Left lung (tissue), 10 donors: ENCODE results near the gene SOHLH1. TPM values are rescaled to one million over a fixed set of nuclear protein-coding genes. Genes with fewer than 3 reads are reported as not detected.

Experiments
- ATAC-seq: fragments of 200-7000 bp; cut with Tn5 transposase; one replicate; pipeline ENCODE4 v1.9.1; 2020; ENCODE audit warnings: moderate library complexity
- DNase-seq, 4 donors: peaks; one replicate each; pipeline ENCODE4 v3.0.0-alpha.2; 2013 to 2020
- H3K27ac ChIP-seq, 2 donors: fragments of 200-600 bp; sonication (generic) in 1 of 2; one replicate each; pipeline versions ENCODE4 v1.5.0 to v1.8.0; 2020 to 2021
- H3K27me3 ChIP-seq, 2 donors: fragments of 200-600 bp; sonication (generic) in 1 of 2; one replicate each; pipeline versions ENCODE4 v1.5.0 to v1.8.0; 2020 to 2021
- H3K36me3 ChIP-seq, 2 donors: fragments of 200-600 bp; sonication (generic) in 1 of 2; one replicate each; pipeline versions ENCODE4 v1.5.0 to v1.8.0; 2020 to 2021
- H3K4me1 ChIP-seq, 2 donors: fragments of 200-600 bp; one replicate each; pipeline ENCODE4 v1.8.0; 2021
- H3K4me3 ChIP-seq, 2 donors: fragments of 200-600 bp; sonication (generic) in 1 of 2; one replicate each; pipeline versions ENCODE4 v1.5.0 to v1.8.0; 2020 to 2021; ENCODE audit warnings: mild to moderate bottlenecking in 1 of 2
- H3K9me3 ChIP-seq, 2 donors: fragments of 200-600 bp; sonication (generic) in 1 of 2; one replicate each; pipeline versions ENCODE4 v1.5.0 to v1.8.0; 2020 to 2021
- intact Hi-C, 2 donors: fragments of 100-400 bp; cut with DNase I; formaldehyde crosslinking; loops; one replicate each; pipeline versions ENCODE4 v1.11.2 to v1.14.2; 2022
- polyA plus RNA-seq, 6 donors: library from polyadenylated mRNA; unstranded; fragments of 120-200 nt; gene quantifications; one replicate each; pipeline ENCODE4 v1.2.1, GENCODE V29; 2013; ENCODE audit not compliant: insufficient read length in 6 of 6
- total RNA-seq, 2 donors: library from RNA; stranded (reverse); fragmentation: NEBNext Ultra II Directional; extraction: Animal tissue kit (Norgen Biotek cat#: 25700); gene quantifications; one replicate each; pipeline ENCODE4 v1.2.1, GENCODE V29; 2021
- TF ChIP-seq, protein P1 (sequence below), 2 donors: fragments of 200-600 bp; sonication (generic) in 1 of 2; IDR thresholded peaks; one replicate each; pipeline versions ENCODE4 v1.5.0 to v1.8.0; 2021; ENCODE audit warnings: antibody characterized with exemption in 2 of 2
- donor health status: DM: no; HTN: yes; CAD: no.
- donor health status: DM: no; HTN: no; CAD: no.

The SOHLH1 gene
- total and polyA plus RNA-seq, 8 donors, result not detected

DNA sequence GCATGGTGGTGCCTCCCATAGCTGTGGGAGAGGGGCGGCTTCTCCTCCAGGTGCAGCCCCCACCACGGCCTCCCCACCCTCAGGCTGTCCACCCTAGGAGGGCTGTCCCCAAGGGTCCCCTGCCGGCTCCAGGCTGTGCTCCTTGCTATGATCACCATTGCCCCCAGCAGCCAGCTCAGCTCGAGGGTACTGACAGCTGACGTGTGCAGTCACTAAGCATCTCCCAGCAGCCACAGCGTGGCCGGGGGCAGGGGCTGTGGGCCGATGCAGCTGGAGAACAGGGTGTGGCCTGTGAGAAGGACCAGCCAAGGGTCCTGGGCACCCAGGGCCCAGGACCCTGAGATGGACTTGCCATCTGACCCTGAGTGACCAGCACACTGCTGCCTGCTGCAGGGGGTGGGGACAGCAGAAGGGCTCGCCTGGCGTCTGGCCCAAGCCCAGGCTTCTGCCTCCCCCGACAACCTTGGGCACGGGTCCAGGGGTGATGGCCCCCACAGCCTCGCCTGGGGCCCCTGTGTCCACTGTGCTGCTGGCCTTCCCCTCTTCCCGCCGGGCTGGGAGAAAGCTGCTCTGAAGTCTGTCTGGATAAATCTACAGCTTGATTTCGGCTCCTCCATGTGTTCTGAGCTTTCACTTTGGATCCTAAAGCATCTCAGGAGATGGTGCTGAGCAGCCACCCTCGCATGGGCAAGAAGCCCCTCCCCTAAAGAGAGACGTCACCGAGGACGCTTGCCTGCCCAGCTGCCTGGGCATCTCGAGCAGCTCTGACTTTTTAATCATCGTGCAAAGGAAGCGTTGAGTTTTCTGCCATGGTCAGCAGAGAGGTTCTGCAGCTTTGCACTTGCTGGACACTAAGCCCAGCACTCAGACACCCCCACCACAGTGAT lies 8.2 kb upstream of the SOHLH1 start:
- H3K4me3 ChIP-seq, result no peak overlapping the region
- H3K36me3 ChIP-seq, result no peaks in the 10 kb centered on the region
- H3K27ac ChIP-seq, result no peak overlapping the region
- peaks cover 0 to 88% of the 10 kb centered on the region in 2 donors for H3K27me3 ChIP-seq
- DNase-seq (no peak), ATAC-seq (no peak)
- intact Hi-C loops, result no loop called here
- H3K9me3 ChIP-seq, result no peaks in the 10 kb centered on the region
- TF ChIP-seq, protein P1, sequence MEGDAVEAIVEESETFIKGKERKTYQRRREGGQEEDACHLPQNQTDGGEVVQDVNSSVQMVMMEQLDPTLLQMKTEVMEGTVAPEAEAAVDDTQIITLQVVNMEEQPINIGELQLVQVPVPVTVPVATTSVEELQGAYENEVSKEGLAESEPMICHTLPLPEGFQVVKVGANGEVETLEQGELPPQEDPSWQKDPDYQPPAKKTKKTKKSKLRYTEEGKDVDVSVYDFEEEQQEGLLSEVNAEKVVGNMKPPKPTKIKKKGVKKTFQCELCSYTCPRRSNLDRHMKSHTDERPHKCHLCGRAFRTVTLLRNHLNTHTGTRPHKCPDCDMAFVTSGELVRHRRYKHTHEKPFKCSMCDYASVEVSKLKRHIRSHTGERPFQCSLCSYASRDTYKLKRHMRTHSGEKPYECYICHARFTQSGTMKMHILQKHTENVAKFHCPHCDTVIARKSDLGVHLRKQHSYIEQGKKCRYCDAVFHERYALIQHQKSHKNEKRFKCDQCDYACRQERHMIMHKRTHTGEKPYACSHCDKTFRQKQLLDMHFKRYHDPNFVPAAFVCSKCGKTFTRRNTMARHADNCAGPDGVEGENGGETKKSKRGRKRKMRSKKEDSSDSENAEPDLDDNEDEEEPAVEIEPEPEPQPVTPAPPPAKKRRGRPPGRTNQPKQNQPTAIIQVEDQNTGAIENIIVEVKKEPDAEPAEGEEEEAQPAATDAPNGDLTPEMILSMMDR (IDR thresholded peaks at IDR 0.05), result no peak
- peaks cover 0 to 1% of the 10 kb centered on the region in 2 donors for H3K4me1 ChIP-seq

DNA sequence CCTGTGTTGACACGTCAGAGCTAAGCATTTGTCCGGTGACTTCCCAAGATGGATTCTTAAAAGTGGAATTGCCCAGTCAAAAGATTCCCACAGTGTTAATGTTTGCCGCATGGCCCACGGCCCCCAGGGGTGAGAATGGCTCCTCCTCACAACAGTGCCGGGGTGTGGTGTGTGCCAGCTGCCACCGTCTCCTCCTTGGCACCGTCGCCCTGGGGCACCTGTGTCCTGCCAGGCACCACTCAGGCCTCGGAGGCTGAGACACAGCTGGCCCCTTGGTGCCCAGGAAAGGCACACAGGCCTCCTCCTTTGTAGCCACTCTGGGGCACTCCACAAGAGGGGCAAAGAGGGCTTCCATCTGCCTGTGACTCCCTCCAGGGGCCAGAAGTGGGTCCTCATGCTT lies 7.0 kb upstream of the SOHLH1 start:
- Histone ChIP-seq H3K27me3 (peaks cover 3 to 88% of the 10 kb centered on the region in 2 donors), H3K36me3 (no peaks in the 10 kb centered on the region), H3K9me3 (no peaks in the 10 kb centered on the region), H3K4me3 (no peak overlapping the region), H3K27ac (no peak overlapping the region), H3K4me1 (peaks cover 0 to 11% of the 10 kb centered on the region in 2 donors)
- intact Hi-C loops, result no loop called here
- DNase-seq (no peak), ATAC-seq (no peak)
- TF ChIP-seq, protein P1 (IDR thresholded peaks at IDR 0.05), result no peak

DNA sequence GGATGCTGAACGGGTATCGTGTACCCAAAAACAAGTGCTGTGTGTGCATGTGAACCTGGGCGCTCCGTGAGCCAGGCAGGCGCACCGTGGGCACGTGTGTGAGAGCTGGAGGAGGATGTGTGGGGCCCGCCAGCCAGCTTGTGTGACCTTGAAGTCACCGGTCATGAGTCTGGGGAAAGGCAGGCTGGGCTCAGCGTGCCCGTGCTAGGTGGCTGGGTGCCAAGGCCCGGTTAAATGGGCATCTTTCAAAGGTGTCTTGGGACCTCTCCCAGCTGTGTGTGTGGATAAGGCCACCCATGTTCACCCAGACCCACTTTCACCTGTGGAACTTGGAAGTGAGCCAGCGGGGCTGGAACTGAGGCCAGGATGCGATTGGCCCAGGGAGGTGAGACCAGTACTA lies 6.1 kb upstream of the SOHLH1 start:
- Histone ChIP-seq H3K4me1 (peaks cover 0 to 11% of the 10 kb centered on the region in 2 donors), H3K36me3 (no peaks in the 10 kb centered on the region), H3K9me3 (no peaks in the 10 kb centered on the region), H3K27ac (no peak overlapping the region), H3K4me3 (no peak overlapping the region), H3K27me3 (peaks cover 3 to 90% of the 10 kb centered on the region in 2 donors)
- DNase-seq, result no peak
- TF ChIP-seq, protein P1 (IDR thresholded peaks at IDR 0.05), result no peak
- no peak for ATAC-seq
- intact Hi-C loops, result no loop called here

DNA sequence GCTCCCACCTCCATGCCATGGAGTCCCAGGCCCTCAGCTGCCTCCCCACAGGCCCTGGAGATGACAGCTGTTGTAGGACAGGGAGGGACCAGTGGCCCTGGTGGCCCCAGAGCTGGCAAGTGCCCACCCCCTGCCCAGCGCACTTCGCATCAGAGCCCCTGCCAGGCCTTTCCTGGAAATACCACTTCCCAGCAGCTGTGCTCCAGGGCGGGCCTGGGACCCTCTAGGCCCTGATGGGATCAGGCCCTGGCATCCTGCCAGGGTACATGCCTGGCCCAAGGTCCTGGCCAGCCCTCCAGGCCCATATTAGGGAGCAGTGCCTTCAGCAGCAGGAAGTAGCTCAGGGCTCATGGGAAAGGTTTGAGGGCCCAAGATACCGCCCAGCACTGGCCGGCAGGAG lies 5.2 kb upstream of the SOHLH1 start:
- ATAC-seq (no peak), DNase-seq (peak in 1 of 4 donors; percentile 43)
- no peak overlapping the region for H3K4me3 ChIP-seq
- no peak overlapping the region for H3K27ac ChIP-seq
- intact Hi-C loops, result no loop called here
- no peaks in the 10 kb centered on the region for H3K9me3 ChIP-seq
- H3K4me1 ChIP-seq, result peaks cover 0 to 11% of the 10 kb centered on the region in 2 donors
- H3K36me3 ChIP-seq, result no peaks in the 10 kb centered on the region
- TF ChIP-seq, protein P1 (IDR thresholded peaks at IDR 0.05), result no peak
- peaks cover 3 to 99% of the 10 kb centered on the region in 2 donors for H3K27me3 ChIP-seq

DNA sequence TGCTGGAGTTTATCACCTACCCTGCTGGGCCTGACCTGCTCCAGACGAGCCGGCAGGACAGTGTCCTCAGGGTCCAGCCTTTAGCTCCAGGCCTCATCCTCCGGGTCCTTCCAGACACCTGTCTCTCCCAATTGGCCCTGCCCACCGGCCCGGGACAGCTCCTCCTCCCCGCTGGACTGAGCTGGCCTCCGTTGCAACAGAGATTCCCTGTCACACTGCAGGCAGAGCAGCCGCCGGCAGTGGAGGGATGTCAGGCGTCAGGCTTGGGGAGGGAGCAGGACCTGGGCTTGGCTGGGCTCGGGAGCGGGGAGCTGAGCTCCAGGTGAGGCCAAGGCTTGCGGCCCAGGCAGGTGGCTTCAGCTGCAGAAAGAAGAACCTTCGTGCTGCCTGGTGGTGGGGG lies 4.4 kb upstream of the SOHLH1 start:
- H3K27me3 ChIP-seq, result peaks cover 3 to 97% of the 10 kb centered on the region in 2 donors
- no peaks in the 10 kb centered on the region for H3K36me3 ChIP-seq
- no peaks in the 10 kb centered on the region for H3K9me3 ChIP-seq
- peaks cover 0 to 11% of the 10 kb centered on the region in 2 donors for H3K4me1 ChIP-seq
- no peak for ATAC-seq
- DNase-seq, result no peak
- H3K27ac ChIP-seq, result no peak overlapping the region
- TF ChIP-seq, protein P1 (IDR thresholded peaks at IDR 0.05), result no peak
- H3K4me3 ChIP-seq, result no peak overlapping the region
- intact Hi-C loops, result no loop called here
